B cell (primary cell): ENCODE measurements around the gene PKM.

ENCODE experiments used
- CTCF ChIP-seq: fragments of 200-600 bp; IDR thresholded peaks from one replicate; pipeline ENCODE4 v1.8.0; 2022; ENCODE audit warnings: antibody characterized with exemption, mild to moderate bottlenecking
- EZH2 ChIP-seq: IDR thresholded peaks from 2 replicates; pipeline ENCODE4 v1.6.1; 2012; ENCODE audit warnings: borderline replicate concordance, low read depth, mild to moderate bottlenecking, moderate library complexity, low read length; ENCODE audit not compliant: insufficient read depth, poor library complexity, severe bottlenecking

GRCh38 chr15:72161361-72162132 is 69.4 kb downstream of the PKM start:
- TF ChIP-seq CTCF, result no peak
- no peak for TF ChIP-seq EZH2
